ENCODE measurements around the gene SDCBP2. TPM values are rescaled to one million over a fixed set of nuclear protein-coding genes. Genes with fewer than 3 reads are reported as not detected.

The SDCBP2 gene
- total RNA-seq, 1 donor from 2014 or later: 15.2 TPM

DNA sequence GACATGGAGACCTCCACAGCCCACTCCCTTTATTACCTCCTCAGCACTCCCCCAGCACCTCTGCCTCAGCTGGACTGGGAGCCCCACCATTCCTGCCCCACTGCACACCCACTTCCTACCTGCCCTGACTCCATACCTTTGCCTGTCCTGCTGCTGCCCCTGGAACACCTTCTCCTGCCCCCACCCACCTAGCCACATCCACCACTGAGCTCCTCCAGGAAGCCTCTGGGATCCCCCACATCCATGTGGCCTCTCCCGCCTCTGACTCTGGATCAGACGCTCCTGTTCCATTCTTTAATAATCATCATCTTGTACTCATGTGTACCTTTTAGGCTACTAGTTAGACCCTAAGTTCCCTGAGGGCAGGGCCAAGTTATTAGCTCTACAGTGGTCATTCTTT is 2.2 kb upstream of the SDCBP2 start:
- peak; percentile 32 for DNase-seq (ENCODE audit: low spot score)

- peak; percentile 77 for DNase-seq (ENCODE audit: low spot score)
Measured at GRCh38 chr20:1330075-1330830, 1.3 kb upstream of the SDCBP2 start.

DNA sequence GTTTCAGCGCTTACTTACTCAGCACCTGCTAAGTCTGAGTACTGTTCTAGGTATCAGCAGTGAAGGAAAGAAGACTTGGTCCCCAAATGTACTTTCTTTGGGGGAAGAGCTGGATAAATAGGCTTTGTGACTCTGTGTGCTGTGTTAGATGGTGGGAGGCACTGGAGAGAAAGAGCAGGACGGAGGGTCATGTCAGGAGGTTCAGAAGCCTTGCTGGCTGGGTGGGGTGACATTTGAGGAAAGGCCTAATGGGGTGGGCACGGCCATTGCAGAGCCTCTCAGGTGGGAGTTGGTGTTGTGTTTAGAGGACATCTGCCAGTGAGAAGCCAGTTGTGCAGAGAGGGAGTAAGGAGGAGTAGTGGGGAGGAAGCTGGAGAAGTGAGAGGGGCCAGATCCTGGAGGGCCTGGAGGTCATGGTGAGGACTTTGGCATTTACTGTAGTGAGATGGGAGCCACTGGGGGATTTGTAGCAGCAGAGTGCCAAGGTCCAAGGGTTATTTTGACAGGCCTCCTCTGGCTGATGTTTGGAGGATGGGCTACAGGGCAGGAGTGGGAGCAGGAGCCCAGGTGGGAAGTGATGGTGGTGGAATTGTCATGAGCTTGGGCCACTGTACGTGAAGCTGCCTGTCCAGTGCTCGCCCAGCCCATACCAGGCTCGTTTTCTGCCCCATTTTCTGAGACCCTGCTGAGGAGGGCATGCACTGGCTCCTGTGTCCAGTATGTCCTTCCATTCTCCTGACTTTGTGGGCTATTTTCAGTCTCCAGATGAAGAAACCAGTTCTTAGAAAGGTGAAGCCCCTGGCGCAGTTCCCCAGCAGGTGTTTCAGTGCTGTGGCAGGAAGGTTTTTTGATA is 886 bp downstream of the SDCBP2 start:
- peak; percentile 34 for DNase-seq (ENCODE audit: low spot score)

- DNase-seq (ENCODE audit: low spot score): peak; percentile 43
Measured at GRCh38 chr20:1327241-1327653, 1.7 kb downstream of the SDCBP2 start.

DNA sequence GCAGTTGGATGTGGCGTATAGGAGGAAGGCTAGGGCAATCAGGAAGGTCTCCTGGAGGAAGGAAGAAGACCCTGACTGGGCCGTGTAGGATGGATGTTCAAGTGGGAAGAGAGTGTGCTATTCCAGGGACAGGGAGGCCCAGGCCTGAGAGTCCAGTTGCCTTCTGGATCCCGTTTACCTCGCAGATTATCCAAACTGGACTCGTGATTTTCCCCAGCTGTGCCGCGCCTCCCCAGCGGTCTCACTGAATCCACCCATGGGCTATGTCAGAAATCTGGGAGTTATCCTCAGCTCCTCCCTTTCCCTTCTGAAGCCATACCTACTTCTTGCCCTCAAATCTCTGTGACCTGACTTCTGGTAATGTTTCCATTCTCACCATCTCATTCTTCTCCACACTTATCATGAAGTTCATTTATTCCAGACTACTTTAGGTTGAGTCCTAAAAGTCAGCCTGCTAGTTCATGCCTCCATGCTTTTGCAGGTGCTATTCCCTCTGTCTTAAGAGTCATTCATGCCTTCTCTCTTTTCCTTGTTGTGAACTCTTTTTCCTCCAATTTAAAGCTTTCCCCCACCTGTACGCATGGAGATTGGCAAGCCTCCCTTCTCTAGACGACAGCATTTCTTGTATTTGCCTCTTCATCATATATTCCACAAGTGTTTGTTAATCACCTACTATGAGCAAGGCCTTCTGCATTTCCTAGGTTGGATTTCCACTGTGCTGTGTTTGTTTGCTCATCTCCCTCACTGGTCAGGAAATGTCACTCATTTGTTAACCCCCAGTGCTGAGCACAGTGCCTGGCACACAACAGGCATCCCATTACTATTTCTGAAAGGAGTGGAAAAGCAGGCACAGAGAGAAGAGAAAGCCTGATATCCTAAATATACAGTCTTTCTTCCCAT is 2.7 kb downstream of the SDCBP2 start:
- peak; percentile 31 for DNase-seq (ENCODE audit: low spot score)

- DNase-seq (ENCODE audit: low spot score): peak; percentile 98
Measured at GRCh38 chr20:1325173-1326030, 3.5 kb downstream of the SDCBP2 start.

DNA sequence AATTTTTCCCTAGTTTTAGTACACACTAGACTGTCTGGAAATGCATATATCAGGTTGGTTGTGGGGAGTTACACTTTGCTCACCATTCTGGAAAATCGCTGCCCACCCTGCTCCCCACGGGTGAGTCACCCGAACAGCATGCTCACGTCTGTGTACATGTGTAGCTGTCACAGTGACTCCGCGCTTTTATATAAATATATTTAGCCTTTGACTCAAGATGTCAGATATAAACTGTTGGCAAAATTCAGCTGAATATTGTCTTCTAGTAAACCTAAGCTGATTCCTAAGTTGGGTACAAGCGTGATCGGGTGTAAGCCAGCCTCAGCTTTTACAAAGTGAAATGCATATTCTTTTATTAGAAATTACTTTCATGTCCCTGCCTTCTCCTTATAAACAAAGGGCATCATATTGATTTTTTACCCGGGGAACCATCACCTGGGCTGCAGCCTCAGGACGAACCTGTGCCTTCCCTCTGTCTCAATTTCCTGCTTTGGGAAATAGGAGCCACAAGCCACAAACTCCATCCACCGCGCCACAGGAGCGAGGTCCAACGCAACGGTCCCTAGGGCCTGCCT is 4.3 kb downstream of the SDCBP2 start:
- DNase-seq (ENCODE audit: low spot score): peak; percentile 41

GRCh38 chr20:1323830-1324597 is 4.9 kb downstream of the SDCBP2 start:
- peak; percentile 38 for DNase-seq (ENCODE audit: low spot score)

- no peak for DNase-seq (ENCODE audit: low spot score)
Measured at GRCh38 chr20:1323256-1323655, 5.7 kb downstream of the SDCBP2 start.

DNA sequence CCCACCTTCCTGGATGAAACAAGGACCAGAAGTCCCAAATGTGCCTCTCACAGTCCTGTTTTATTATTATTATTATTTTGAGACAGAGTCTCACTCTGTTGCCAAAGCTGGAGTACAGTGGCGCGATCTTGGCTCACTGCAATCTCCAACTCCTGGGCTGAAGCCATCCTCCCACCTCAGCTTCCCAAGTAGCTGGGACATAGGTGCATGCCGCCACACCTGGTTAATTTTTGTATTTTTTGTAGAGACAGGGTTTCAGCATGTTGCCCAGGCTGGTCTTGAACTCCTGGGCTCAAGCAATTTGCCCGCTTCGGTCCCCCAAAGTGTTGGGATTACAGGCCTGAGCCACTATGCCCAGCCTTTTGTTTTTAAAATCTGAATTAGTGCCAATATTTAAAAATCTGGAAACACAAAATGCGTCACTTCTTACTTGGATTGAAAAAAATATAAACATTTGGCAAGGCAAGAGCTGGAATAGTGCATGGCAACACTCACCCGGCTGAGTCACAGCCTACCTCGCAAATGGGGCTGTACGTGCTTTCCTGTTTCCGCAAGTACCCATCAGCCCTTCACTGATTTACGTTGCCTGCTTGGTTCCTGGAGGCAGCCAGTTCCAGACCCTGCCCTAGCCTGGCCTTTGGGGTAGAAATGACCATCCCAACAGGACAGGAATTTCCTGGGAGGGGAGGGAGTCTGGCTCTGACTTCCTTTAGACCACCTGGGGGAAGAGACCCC is 6.3 kb downstream of the SDCBP2 start:
- DNase-seq (ENCODE audit: low spot score): no peak

GRCh38 chr20:1321654-1321939 is 7.3 kb downstream of the SDCBP2 start:
- DNase-seq (ENCODE audit: low spot score): no peak

GRCh38 chr20:1320902-1321653 is 7.9 kb downstream of the SDCBP2 start:
- no peak for DNase-seq (ENCODE audit: low spot score)

GRCh38 chr20:1320016-1320415 is 8.9 kb downstream of the SDCBP2 start:
- no peak for DNase-seq (ENCODE audit: low spot score)

GRCh38 chr20:1319462-1319861 is 9.5 kb downstream of the SDCBP2 start:
- DNase-seq (ENCODE audit: low spot score): no peak

GRCh38 chr20:1319051-1319450 is 9.9 kb downstream of the SDCBP2 start:
- no peak for DNase-seq (ENCODE audit: low spot score)

DNA sequence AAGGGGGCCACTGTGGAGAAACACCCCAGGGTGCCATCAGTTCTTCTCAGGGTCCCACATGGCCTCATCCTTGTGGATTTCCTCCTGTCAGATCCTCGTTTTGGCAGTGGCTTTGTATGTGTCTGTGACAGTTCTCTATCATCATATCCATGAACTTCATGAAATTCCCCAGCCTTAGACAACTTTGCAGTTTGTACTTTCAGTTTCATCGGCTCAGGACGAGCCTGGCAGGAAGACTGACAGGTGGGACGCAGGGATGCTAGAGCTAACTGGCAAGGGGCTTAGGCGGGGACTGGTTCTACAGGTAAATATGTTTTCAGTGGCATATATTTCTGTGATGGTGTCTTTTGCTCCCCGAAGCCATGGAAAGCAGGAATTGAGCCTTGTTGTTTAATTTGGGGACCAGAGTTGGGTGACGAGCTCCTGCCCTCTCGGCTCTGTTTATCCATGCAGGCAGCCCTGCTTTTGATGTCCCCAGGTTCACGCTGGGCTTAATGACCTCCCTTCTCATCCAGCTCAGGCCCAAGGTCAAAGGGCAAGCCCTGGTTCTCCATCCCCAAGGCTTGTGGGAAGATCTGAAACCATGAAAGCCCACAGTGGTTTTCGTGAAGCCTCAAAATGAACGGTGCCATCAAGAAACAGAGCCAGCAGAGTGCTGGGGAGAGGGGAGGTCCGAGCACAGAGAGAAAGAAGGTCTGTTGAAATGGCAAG is 11.2 kb downstream of the SDCBP2 start:
- DNase-seq (ENCODE audit: low spot score): no peak

- no peak for DNase-seq (ENCODE audit: low spot score)
Measured at GRCh38 chr20:1315804-1316203, 13.1 kb downstream of the SDCBP2 start.
